GM18909 (cell line): ENCODE measurements around the gene IL22RA2.

ENCODE experiments used
- ATAC-seq: cut with Tn5 transposase; IDR thresholded peaks from one replicate; pipeline ENCODE4 v1.9.1; 2021; ENCODE audit warnings: mild to moderate bottlenecking; ENCODE audit not compliant: unreplicated experiment, poor library complexity

Gene IL22RA2

GRCh38 chr6:137102050-137102848 is 71.2 kb downstream of the IL22RA2 start:
- peak; percentile 22 for ATAC-seq

- ATAC-seq: peak; percentile 26
These were observed 73.6 kb downstream of the IL22RA2 start for GRCh38 chr6:137099689-137100403.

- no peak for ATAC-seq
These were observed 75.9 kb downstream of the IL22RA2 start for GRCh38 chr6:137097526-137097925.

- peak; percentile 32 for ATAC-seq
These were observed 76.4 kb downstream of the IL22RA2 start for GRCh38 chr6:137097057-137097456.

- peak; percentile 81 for ATAC-seq
These were observed 77.7 kb downstream of the IL22RA2 start for GRCh38 chr6:137095651-137096238.

- no peak for ATAC-seq
These were observed 78.4 kb downstream of the IL22RA2 start for GRCh38 chr6:137095093-137095492.

GRCh38 chr6:137094411-137095008 is 78.9 kb downstream of the IL22RA2 start:
- peak; percentile 42 for ATAC-seq
